ACHN (cell line): Measurements from ENCODE around the gene XCL1.
"Not testable (repeated sequence)": the region's sequence is repeated elsewhere in the genome, so short reads cannot be mapped to it uniquely, and the experiment has no call there.

ENCODE experiments used
- DNase-seq: peaks from one replicate; pipeline ENCODE4 v3.0.0-alpha.2; 2015
- in situ Hi-C: cut with HindIII; loops from 2 replicates; pipeline ENCODE4 v1.10.0; 2017; ENCODE audit warnings: low sequenced_read_pairs, low pct_ligation_motif_present, low pct_unique_long_range_greater_than_20kb

The XCL1 gene

DNA sequence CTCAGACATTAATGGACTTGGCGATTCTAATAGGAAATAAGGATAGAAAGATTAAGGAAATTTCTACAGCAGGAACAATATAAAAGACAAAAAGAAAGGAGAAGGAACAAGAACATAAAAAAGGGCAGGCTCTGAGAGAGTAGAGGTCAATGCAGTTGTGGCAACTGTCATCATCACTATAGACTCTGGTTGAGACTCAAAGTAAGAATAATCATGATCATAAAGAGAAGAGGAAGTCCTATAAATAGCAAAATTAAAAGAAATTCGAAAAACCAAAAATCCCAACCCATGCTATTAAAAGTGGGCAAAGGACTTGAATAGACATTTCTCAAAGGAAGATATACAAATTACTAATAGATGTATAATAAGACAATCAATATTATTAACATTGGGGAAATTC is 14.4 kb upstream of the XCL1 start:
- in situ Hi-C loops, result no loop called here
- DNase-seq, result no peak

DNA sequence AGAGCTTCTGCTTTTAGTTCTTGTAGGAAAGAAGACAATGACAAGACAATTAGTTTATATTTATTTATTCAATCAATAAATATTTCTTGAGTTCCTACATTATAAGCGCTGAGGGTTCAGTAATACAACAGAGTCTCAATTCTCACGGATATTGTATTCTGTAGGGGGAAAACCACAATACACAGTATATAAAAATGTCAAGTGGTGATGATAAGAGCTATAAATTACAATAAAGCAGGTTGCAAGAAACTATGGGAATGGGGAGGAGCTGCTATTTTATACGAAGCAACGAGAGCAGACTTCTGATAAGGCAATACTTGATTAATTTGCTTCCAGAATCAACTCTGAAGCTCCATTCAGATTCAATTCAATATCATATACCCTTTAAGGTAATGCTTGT is 10.6 kb upstream of the XCL1 start:
- in situ Hi-C loops, result no loop called here
- DNase-seq, result no peak

DNA sequence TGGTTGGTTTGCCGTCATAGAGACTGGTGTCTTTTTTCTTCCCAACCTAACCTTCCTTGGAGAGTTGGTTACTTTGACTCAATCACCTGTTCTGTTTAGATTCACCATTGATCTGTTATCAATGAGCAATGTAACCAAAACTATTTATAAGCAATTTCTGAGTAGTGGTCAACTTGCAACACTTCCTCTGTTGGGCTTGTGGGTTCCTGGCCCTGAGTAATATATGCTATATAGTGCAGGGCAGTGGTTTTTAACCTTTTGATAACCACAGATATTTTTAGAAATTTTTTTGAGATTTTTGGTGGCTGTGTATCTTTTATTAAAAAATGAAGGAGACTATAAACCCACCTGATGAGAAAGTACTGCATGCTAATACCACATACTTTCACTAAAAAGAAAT is 9.4 kb upstream of the XCL1 start:
- in situ Hi-C loops, result no loop called here

DNA sequence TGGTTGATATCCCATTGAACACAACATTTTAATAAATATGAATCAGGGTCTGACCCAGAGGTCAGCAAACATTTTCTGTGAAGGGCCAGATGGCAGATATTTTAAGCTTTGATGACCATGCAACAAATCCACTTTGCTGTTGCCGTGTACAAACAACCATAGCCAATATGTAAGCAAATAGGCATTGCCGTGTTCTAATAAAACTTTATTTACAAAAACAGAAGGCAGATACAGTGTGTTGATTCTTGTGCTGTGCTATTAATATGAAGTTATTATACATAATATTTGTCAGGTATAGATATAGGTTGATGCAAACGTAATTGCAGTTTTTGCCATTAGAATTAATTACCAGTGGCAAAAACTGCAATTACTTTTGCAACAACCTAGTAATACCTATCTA is 8.8 kb upstream of the XCL1 start:
- DNase-seq, result no peak
- in situ Hi-C loops, result no loop called here

More for the DNA sequence above, 9.4 kb upstream of the XCL1 start:
- DNase-seq, result no peak

DNA sequence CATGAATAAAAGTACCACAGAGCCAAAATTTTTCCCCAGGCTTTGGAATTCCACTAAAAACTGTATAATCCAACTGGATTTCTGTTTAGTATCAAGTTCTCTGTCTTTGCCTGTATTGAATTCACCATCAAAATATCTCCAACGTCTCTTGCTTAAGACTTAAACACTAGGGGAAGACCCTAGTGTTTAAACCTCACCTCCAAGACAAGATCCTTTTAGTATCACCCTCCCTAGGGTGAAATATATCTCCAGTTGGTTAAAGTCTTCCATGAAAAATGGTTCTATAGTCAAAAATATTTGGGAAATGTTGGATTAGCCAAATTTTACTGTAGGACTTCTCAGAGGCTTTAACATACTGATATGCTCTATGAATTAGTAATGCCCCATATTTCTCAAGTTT is 8.1 kb upstream of the XCL1 start:
- in situ Hi-C loops, result no loop called here
- DNase-seq, result no peak

DNA sequence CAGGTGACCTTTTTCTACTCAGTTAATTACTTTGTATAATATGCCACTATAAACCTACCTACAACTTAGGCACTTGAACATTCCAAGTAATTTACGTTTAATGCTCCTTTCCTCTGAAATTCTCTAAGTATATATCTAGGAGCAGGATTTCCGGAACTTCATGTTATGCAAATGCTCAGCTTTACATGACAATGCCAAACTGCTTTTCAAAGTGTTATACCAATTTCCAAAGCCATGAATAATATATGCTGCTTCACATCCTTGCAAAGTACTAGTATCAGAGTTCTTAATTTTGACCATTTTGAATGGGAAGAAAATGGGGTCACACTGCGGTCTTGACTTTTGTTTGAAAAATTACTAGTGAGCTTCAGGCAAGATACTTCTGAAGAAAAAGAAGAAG is 5.8 kb upstream of the XCL1 start:
- no peak for DNase-seq
- in situ Hi-C loops, result no loop called here

DNA sequence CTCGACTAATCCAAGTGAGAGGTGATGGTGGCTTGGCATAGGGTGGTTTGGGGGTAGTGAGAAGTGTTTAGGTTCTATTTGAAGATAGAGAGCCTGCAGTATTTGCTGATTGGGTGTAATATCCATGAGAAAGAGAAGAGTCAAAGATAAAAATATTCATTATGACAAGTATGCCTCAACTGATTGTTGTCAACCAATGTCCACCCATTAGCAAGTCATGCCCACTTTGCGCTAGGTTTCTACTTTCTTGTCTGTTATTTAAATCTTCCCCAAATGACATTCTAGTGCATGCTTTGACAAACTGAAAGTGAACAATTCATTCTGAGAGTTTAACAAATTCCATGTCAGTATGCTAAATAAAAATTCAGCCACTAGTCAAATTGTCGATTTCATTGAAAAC is 3.8 kb upstream of the XCL1 start:
- in situ Hi-C loops, result no loop called here
- no peak for DNase-seq

DNA sequence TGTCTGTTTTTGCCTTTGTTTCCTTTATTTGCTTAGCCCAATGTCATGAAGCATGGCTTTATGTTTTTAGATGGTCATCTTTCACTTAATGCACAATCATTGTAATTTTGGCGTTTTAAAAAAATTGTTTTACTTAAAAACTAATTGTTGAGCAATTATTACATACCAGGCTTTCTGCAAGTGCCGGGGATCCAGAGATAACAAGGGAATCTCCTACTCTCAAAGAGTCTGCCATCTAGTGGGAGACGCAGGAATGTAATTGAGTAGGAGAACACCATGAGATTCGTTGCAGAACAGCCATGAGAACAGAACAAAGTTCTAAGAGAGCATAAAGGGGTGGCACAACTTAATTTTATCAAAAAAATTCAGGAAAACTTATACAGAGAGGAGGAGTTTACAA is 2.2 kb upstream of the XCL1 start:
- DNase-seq, result peak; percentile 43
- in situ Hi-C loops, result not testable (repeated sequence)

DNA sequence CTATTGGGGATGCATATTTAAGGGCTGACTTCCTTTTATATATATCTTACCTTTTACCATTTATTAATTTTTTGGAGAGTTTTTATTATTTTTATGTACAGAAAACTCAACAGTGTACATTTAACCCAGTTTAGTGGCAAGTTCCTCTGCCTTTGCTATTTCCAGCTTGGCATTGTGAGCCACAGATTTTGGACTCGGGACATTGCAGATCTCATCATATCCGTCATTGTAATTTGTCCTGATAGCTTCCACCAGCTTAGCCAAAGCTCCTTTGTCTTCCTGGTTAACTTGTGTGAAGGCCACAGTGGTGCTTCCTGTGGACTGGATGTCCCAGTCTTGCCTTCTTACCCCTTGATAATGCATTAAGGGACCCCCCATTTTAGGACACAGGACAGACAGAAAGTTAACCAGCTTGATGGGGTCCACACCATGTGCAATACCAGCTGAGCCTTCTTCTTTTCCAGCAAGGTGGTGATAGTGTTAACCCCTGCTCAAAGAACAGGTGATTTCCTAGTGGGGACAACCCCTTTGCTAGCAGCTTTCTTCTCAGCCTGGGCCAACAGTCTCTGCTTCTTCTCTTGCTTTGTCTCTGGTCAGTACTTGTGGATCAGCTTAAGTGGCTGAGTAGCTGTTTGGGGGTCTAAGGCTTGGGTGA is 2.3 kb downstream of the XCL1 start:
- DNase-seq, in situ Hi-C loops: not testable (repeated sequence)

DNA sequence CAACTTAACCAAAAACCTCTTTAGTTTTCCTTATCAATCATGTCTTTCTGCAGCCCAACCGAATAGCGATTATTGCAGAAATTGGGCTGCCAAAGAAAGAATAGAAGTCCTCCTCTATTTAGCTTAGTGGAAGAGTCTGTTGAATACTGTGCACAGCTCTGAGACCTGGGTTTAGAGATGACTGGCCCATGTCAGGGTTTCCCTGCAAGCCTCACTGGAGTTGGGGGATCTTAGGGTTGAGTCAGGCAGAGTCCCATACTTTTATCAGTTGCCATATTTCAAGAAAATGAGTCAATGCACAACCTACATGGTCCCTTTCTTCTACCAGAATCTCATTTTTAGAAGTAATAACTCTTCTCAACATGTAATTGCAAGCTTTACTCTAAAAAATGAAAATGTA is 3.9 kb downstream of the XCL1 start:
- DNase-seq, in situ Hi-C loops: not testable (repeated sequence)

DNA sequence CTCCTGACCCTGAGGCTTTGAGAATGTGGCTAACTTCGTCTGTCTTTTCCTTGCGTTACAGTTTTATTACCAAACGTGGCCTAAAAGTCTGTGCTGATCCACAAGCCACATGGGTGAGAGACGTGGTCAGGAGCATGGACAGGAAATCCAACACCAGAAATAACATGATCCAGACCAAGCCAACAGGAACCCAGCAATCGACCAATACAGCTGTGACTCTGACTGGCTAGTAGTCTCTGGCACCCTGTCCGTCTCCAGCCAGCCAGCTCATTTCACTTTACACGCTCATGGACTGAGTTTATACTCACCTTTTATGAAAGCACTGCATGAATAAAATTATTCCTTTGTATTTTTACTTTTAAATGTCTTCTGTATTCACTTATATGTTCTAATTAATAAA is 4.6 kb downstream of the XCL1 start:
- in situ Hi-C loops, DNase-seq: not testable (repeated sequence)

DNA sequence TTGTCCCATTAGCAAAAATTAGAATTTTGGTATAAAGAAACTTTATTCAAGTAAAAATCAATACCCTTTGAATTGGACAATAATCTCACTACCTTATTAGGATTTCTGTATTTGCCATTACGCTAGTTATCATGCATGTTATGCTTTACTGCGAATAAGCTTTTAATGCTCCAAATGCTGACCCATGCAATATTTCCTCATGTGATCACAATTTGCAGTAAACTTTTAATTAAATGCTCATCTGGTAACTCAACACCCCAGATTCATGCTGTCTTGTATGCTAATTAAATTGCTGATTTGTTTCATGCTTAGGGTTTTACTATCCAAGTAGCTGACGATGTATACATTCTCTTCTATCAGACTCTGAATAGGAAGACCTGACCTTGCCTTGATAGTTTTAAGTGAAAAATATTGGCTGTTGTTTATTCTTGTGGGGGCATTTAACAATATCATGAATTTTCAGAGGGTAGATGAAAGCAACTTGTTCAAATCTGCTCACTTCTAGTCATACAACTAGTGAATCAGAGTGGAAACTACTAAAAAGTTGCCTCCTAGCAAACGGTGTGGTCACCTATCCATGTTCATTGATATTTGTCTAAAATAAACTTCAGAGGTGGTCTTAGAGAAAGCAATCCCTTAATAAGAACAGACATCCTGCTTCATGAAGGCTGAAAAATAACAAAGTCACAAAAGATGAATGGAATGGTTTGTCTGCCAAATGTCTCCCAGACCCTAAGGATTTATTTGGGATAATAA is 5.6 kb downstream of the XCL1 start:
- in situ Hi-C loops, result no loop called here
- DNase-seq, result no peak

DNA sequence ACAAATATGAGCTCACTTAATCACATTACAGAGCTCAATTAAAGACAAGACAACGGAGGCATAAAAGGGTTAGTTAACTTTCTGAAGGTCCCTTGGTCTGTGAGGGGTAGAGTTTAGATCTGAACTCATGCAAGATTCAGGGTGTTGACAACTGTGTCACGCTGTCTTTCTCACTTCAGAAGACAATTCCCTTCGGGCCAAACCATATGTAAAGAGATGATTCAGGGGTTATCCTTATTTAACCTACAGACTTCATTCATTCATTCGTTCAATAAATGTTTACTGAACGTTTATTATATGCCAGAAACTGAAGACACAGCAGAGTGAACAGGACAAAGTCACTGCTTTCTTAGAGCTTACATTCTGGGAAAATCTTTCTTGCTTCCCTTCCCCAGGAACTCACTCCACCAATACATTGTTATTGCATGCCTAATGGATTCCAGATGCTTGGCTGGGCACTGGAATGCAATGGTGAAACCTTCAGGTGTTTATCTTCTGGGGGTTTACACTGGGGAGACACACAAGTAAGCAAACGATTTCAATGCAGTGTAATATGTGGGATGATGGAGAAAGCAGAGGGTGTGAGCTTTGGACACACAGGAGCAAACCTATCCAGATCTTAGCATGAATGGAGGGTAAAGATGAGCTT is 6.4 kb downstream of the XCL1 start:
- in situ Hi-C loops, result no loop called here
- peak; percentile 9 for DNase-seq

DNA sequence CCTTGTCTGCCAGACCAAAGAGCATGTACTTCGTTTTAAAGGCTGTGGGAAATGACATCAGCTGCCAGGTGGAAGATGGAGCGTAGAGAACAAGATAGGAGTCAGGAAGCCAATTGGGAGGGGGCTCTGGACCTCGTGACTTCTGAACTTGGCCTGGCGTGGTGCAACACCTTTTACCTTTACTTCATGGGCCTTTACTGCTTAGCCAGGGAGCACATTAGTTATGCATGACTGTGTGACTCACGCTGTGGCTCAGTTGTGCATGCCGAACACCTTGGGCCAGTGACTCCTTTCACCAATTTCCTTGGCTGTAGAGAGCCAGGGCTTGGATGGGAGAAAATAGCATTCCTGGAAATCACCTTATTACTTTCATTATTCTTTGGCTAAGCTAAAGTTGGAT is 7.2 kb downstream of the XCL1 start:
- DNase-seq, result no peak
- in situ Hi-C loops, result no loop called here

DNA sequence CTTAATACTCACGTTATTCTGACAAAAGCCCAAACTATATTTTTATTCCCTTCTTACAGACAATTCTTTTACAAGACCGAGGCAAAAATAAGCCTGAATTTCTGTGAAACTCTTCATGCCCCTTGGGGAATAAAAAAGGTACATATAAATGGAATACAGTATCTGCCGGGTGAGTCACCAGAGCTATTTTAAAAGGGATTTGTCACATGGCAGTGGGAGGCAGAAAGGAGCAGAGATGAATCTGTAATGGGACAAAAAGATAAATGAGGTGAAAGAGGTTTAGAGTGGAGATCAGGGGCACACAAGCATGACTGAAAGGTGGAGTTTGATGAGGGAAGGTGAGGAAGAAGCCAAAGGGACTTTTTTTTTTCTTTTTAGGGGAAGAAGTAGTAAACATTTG is 8.8 kb downstream of the XCL1 start:
- peak; percentile 8 for DNase-seq
- in situ Hi-C loops, result no loop called here

DNA sequence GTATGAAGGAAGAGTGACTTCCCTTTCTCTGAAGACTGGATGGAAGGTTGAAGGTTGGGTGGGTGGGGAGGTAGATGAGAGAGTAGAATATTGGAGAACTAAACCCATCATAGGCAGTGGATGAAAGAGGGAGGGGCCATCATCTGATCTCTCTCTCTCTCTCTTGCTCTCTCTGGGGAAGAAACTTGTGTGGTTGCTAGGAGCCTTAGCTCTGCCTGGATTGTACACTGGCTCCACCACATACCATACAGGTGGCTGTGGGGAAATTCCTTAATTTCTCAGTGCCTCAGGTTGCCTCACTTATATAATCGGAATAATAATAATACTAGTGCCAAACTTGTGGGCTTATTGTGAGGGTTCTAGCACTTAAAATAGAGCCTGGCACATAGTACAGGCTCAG is 9.5 kb downstream of the XCL1 start:
- in situ Hi-C loops, result no loop called here

DNA sequence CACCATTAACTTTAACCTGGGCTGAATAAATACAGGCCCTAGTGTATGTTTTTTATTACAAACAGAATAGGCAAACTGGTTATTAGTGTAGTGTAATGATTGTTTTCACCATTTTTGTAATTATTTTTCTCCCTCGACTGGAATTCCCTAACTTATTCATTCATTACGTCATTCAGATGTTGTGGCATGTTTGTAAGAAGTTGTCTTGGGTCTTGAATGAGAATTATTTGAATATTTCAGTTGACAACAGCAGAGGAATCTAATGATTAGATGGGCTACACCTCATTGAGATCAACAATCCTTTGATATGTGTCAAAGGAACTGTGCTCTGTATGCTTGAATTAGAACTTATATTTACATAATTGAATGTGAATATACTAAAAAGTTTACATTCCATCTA is 12.8 kb downstream of the XCL1 start:
- no peak for DNase-seq
- in situ Hi-C loops, result no loop called here

More for the DNA sequence above, 9.5 kb downstream of the XCL1 start:
- no peak for DNase-seq

DNA sequence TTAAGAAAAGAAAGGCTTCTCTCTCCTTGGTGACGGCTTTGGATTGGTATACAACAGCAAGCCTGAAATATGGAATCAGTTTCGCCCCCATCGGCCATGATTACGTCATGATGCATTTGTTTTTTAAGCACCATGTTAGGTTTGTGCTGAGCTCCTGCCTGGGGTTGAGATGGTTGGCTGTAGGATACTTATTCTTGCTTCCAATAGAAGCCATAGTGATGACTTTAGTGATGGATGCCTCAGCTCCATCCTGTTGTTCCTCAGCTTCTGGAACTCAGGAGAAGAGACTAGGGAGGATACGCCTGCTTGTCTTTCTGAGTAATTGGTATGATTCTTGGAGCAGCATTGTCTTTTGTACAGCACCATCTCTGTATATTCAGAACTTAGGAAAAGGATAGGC is 14.7 kb downstream of the XCL1 start:
- in situ Hi-C loops, result no loop called here
- DNase-seq, result no peak

DNA sequence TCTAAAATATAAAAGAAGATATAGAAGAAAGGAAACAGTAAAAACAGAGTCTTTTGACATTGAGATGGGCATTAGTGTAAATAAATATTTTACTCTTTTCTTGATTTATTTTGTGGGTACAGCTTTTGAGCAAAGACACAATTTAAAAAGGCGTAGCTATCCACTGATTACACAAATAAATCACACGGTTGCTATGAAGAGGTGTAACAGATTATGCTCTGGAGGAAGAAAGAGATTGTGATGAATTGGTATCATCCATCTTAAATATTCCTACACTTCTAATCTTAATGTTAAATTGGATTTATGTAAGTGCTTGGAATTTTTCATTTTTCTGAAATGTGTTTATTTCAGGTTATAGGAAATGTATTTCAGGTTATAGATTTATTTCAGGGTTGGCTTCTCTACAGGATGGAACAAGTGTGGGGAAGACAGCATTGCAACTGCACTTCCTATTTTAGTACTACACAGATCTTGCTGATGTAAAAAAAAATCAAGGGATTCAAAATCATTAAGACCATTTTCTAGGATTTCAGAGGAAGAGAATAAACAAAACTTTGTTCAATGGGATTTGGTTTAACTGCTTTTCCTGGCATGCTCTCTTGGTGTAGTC is 15.3 kb downstream of the XCL1 start:
- in situ Hi-C loops, result no loop called here
- no peak for DNase-seq
